ENCODE results near the gene PLD1.

DNA sequence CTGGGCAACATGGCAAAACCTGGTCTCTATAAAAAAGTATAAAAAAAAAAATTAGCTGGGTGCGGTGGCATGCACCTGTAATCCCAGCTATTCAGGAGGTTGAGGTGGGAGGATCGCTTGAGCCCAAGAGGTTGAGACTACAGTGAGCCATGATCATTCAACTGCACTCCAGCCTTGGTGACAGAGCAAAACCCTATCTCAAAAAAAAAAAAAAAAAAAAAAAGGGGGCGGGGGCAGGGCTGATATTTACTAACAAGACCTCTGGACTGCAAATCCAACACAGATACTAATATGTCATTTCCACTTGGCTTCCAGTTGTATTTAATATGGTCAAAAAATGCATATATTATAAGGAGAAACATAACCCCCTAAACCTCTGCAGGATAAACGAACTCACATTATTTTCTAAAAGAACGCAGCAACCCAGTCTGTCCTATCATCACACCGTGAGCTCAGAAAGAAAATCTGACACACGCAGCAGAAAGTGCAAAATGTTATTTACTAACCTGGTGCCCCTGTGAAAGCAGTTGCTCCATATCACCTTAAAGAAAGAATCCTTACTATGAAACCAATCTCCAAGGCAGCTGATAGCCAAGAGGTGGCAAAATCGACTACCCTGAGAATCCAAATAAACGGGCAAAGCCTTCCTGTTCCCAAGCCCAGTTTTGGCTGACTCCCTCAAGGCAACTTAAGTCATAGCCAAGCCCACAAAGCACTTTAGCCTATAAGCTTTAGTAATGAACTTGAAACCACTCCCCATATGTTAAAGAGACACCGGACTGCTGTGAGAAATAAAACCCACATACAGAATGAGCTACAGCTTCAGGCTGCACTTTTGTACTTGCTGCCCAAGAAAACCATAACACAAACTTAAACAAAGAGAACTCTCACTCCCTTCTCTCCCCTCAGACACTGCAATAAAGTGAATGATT is 39.3 kb downstream of the PLD1 start:
- TF ChIP-seq SIRT6 (IDR thresholded peaks at IDR 0.05; ENCODE audit: low read length) (no peak), SRF (IDR thresholded peaks at IDR 0.05; ENCODE audit: low read depth, low read length) (no peak), EP300 (IDR thresholded peaks at IDR 0.05; ENCODE audit: borderline replicate concordance in 1 of 2, low read depth in 2 of 2, low read length in 2 of 2) (no peak), POLR2AphosphoS5 (IDR thresholded peaks at IDR 0.05; ENCODE audit: low read depth, low read length) (no peak), BRCA1 (IDR thresholded peaks at IDR 0.05; ENCODE audit: low read depth, low read length) (no peak), EZH2 (IDR thresholded peaks at IDR 0.05; ENCODE audit: low read depth, low read length, severe bottlenecking) (no peak), SP1 (IDR thresholded peaks at IDR 0.05; ENCODE audit: low read depth, low read length) (no peak), POLR2A (IDR thresholded peaks at IDR 0.05; ENCODE audit: control extremely low read depth in 1 of 2, low read depth in 2 of 2, low read length in 2 of 2) (no peak), SUZ12 (IDR thresholded peaks at IDR 0.05; ENCODE audit: low read length) (no peak), RNF2 (IDR thresholded peaks at IDR 0.05; ENCODE audit: borderline replicate concordance, low read depth, low read length, missing control alignments, poor library complexity, severe bottlenecking) (no peak)
- TF ChIP-seq, protein P1, sequence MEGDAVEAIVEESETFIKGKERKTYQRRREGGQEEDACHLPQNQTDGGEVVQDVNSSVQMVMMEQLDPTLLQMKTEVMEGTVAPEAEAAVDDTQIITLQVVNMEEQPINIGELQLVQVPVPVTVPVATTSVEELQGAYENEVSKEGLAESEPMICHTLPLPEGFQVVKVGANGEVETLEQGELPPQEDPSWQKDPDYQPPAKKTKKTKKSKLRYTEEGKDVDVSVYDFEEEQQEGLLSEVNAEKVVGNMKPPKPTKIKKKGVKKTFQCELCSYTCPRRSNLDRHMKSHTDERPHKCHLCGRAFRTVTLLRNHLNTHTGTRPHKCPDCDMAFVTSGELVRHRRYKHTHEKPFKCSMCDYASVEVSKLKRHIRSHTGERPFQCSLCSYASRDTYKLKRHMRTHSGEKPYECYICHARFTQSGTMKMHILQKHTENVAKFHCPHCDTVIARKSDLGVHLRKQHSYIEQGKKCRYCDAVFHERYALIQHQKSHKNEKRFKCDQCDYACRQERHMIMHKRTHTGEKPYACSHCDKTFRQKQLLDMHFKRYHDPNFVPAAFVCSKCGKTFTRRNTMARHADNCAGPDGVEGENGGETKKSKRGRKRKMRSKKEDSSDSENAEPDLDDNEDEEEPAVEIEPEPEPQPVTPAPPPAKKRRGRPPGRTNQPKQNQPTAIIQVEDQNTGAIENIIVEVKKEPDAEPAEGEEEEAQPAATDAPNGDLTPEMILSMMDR (IDR thresholded peaks at IDR 0.05; ENCODE audit: control extremely low read depth in 1 of 3, insufficient read depth in 1 of 3, low read depth in 1 of 3, low read length in 3 of 3) = no peak

All from H1 (cell line).